GM20431 (cell line): ENCODE data around the gene SLC25A48.

Experiments used
- in situ Hi-C: fragments of 300-500 bp; cut with MseI, MboI; formaldehyde crosslinking; loops from one replicate; pipeline ENCODE4 v1.15.0; 2020; ENCODE audit warnings: low sequenced_read_pairs; ENCODE audit not compliant: unreplicated experiment

Gene SLC25A48

DNA sequence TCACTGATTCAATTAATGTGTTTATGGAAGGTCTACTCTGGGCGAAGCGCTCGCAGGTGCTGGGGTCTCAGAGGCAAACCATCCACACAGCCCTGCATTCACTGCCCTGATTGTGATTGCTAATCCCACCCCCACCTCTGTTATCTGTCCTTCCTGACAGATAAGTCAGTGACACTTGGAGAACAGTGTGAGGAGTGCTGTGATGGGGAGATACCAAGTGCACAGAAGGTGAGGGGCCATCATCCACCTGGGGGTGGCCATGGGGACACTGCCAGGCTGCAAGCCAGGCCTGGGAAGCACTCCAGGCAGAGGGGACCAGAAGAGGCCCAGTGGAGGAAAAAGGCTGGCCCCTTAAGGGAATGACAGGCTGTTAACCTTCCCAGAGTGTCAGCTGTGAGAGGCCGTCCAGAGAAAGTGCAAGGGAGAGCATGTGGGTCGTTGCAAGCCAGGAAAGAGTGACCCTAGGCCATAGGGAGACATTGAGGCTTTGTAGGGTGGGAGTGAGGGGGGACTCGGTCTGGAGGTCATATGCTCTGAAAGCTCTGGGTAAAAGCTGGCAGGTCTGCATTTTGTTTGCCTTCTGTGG, 43.2 kb downstream of the SLC25A48 start:
- in situ Hi-C loops: no loop called here

DNA sequence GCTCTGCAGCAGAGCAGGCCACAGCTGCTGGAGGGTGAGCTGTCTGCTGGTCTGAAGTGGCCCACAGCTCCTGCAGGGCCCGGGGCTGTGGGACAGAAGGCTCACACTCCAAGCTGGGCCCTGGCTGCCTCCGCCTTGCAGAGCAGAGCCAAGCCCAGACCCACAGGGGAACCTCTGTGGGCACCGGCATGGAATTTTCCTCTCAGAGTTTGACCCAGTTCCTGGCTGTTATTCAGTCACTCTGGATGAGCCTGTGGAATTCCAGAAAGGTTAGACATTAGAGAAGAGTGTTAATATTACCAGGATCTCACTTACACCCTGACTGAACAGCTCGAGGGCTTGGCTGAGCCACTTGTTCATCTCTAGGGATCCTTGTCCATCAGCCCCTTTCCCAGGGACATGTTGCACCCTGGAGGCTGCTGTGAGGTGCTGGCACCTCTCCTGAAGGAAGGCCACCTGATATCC, 43.7 kb downstream of the SLC25A48 start:
- in situ Hi-C loops: no loop called here

DNA sequence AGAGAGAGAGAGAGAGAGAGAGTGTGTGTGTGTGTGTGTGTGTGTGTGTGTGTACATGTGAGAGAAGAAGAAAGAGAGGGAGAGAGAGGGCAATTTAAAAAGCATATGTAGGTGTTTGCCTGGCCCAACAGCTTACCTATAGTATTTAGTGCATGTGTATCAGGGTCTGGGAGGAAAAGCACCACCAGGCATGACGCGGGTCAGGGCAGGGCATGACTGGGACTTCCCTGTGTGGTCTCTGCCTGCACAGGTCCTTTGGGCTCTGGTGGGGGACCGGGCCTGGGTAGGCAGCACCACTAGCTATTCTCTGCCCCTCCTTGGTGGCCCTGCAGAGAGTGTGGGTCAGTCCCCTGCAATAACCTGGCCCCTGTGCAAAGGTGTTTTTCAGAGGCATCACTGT, 45.1 kb downstream of the SLC25A48 start:
- in situ Hi-C loops: no loop called here

DNA sequence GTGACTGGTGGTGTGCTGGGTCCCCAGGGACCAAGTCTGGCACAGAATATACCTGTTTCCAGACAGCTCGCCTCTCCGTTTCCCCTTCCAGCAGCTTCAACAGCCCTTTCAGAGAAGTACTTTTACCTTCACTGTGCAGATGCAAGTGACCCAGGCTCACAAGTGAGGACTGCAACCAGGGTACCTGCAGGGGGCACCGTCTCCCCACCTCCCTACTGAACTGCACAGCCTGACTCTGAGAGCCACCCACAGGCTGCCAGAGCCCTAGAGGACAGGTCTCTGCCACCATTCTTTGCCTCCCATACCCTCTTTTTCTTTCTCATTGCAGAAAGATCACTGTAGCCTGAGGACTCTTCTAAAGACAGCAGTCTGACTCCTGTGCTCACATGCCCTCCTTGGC, 45.8 kb downstream of the SLC25A48 start:
- in situ Hi-C loops: loop anchor here (10.0 kb wide), 1 partner anchor 335 kb away; no protein-coding TSS in a partner anchor

DNA sequence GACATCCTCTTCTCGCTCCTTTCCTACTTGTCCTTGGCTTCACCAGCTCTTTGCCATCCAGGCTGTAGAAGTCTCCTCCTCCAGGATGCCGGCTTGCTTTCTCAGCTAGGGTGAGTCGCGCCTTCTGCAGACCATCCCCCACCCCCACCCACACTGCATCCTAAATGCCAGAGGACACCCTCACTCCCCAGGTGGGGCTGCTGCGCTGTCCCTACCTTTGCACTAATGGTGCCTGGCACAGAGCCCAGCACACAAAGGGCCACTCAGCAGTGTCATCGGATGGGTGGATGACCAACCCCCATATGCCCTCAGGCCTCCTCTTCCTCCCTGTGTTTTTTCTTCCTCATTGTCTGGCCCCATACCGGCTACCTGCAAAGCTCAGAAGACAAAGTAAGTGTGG, 46.3 kb downstream of the SLC25A48 start:
- in situ Hi-C loops: loop anchor here (10.0 kb wide), 1 partner anchor 334 kb away; no protein-coding TSS in a partner anchor

DNA sequence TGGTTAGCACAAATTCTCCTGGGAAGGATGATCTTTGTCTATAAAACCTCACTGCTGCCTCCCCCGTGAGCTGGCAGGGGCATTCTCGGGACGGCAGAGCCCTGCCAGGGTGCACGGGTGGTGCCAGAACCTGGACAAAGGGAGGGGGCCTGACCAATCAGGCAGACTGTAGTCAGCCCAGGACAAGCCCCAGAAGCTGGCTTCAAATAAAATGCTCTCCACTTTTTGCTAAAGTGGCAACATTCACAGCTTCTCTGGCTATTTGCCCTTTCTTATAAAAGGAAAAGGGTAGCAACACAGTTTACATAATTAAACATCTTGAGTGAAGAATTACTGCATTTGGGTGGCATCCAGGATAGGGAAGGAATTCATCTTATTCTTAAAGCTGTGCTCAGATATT, 46.8 kb downstream of the SLC25A48 start:
- in situ Hi-C loops: loop anchor here (10.0 kb wide), 1 partner anchor 334 kb away; no protein-coding TSS in a partner anchor

DNA sequence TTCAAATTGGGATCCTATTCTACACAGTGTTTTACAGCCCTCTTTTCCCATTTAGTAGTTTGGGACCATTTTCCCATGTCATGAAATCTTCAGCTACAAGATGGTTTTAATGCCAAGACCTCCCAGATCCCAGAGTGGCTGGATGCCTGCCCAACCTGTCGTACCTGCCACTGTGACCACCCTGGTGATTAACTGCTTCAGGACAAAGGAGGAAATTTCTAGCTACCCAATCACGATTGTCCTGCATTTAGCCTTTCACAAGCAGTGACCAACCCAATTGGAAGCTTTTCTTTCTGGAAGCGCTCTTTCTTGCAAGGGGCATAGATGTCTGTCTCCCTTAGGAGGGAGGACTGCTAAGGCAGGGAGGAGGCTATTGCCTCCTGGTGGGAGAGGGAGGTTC, 47.4 kb downstream of the SLC25A48 start:
- in situ Hi-C loops: loop anchor here (10.0 kb wide), 1 partner anchor 333 kb away; no protein-coding TSS in a partner anchor

DNA sequence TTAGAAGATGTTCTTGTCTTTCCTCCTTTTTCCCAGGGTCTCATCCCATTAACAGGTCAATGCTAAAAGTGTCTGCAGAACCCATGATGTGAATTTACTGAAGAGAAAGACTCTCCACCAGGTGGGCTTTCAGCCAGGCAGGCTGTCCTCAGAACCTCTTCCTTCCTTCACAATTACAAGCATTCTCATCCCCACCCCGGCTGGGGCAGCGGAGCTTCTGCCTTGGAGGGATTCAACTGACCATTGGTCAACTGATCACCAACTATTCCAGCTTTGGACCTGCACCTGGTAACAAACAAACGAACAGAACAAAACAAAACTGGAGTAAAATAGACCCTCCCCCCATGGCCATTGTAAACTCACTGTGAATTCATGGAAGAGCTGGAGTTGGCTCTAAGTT, 48.6 kb downstream of the SLC25A48 start:
- in situ Hi-C loops: loop anchor here (10.0 kb wide), 1 partner anchor 332 kb away; no protein-coding TSS in a partner anchor

DNA sequence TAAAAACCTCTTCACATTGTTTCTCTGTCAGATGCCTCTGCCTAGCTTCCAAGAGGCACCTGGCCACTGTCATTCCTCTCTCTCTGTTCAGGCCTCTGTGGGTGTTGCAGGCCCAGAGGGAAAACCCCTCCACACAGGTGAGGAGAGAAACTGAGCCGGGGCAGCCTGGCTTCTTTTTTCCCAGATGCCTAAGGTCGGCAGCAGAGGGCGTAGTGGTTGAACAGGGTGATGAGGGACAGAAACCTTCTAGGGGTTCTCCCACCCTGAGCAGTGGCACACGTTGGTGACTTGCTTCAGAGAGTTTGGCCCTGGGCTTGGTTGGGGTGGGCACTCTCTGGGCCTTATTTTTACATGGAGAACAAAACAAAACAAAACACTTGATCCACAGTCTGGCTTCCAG, 49.0 kb downstream of the SLC25A48 start:
- in situ Hi-C loops: loop anchor here (10.0 kb wide), 1 partner anchor 331 kb away; no protein-coding TSS in a partner anchor

DNA sequence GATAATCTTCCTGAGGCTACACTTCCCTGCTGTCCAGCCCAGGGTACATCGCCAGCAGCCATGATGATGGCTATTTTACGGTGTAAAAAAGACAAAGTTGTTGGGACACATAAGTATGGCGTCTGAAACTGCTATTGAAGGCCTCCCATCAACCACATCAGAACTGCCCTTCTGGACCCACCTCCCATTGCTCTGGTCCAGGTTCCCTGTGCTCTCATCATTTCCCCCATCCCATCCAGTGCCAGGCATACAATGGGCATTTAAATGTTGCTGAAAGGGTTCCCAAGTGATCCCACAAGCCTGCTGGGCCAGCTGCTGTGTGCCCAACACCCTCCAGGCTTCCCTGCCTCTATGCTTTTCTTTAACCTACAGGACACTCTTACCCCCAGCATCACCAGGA, 50.6 kb downstream of the SLC25A48 start:
- in situ Hi-C loops: loop anchor here (10.0 kb wide), 1 partner anchor 330 kb away; no protein-coding TSS in a partner anchor

DNA sequence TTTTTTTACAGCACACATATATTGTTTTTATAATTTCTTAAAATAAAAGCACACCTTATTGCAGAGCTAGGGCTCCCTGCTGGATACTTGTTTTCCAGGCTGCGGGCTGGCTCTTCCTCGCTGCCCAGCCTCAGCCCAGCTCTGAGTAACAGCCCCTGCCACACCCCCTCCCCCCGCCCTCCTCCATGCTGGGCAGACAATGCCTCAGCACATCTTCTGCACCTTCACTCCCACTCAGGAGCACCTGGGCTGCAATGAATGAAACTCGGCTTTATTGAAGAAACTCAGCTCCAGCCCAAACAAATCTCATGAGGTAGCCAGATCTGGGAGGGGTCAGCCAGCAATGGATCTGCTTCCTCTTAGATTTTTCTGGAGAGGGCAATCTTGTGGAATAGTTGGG, 51.7 kb downstream of the SLC25A48 start:
- in situ Hi-C loops: loop anchor here (10.0 kb wide), 1 partner anchor 329 kb away; no protein-coding TSS in a partner anchor

DNA sequence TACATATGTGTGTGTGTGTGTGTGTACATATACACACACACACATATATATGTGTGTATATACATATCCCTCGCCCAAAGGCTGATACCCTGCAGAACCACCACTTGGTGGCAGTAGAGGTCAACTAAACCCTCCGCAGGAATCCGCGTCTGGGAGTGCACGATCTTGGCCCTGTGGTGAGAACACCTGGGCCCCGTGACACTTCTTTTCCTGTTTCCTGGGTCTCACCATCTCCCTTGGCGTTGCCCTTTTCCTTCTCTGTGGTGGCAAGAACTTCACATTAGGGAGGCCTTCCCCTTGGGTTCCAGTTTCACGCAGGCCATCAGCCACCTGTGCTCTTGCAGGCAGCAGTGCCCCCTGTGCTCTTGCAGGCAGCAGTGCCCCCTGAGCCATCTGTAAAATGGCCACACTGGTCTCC, 53.0 kb downstream of the SLC25A48 start:
- in situ Hi-C loops: loop anchor here (10.0 kb wide), 1 partner anchor 327 kb away; no protein-coding TSS in a partner anchor

DNA sequence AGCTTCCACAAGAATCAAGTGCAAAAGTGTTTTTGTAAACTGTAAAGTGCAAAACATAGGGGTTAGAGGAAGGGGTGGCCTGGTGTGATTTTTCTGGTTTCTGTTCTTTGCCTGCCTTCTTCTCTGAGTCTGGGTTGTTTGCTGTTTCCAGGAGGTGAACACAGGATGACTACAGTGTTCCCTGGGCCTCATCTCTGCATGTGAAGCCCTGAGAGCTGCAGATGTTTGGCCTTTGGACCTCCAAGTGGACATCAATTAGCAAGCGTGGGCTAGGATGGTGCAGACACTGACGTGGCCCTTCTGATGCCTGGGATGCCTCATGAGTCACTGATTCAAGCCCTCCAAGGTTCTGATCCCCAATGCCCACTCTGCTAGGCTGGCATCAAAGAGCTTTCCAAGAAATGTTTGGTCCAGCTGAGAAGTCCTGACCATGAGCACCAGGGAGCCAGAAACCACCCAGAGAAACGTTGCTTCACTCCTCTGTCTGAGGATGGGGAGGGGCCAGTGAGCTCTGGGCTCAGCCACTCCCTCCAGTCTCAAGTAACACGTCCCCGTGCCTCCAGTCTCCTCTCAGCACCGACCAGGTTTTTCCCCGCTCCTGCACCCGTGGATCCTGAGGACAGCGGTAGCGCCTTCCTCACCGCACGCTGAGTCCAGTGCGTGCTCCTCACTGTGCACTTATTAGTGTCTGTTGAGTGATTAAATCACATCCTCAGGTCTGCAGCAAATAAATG, 53.6 kb downstream of the SLC25A48 start:
- in situ Hi-C loops: loop anchor here (10.0 kb wide), 1 partner anchor 327 kb away; no protein-coding TSS in a partner anchor

DNA sequence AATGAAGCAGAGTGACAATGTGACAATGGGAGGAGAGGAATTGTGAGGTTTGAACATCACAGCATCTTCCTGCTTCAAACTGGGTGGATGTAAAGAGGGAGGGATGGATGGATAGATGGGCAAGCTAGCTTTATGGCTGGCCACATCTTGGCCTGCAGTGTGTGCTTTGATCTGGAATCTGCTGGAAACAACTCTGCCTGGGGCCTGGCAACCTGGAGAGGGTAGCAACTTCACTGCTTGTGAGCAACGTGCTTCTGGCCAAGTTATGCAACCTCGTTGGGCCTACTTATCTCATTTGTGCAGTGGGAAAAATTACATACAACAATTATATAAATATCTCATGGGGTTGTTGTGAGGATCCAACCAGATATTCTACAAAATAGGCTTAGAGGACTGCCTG, 55.8 kb downstream of the SLC25A48 start:
- in situ Hi-C loops: no loop called here

DNA sequence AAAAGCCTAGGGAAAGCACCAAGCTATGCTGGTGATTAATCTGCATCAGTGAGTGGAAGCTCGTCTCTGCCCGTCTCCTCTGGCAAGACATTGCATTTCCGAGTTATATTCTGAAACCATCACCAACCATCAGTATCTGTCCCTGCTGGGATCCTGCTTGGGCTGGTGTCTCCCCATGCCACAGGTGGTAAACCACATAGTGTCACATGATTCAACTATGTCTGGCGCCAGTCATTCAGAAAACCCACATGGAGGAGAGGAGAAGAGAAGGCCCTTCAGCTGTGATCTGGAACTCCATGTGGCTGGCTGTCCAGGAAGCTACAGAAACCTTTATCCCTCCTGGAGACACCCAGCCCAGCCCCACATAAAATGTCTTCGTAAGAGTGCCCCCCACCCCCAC, 56.4 kb downstream of the SLC25A48 start:
- in situ Hi-C loops: no loop called here

DNA sequence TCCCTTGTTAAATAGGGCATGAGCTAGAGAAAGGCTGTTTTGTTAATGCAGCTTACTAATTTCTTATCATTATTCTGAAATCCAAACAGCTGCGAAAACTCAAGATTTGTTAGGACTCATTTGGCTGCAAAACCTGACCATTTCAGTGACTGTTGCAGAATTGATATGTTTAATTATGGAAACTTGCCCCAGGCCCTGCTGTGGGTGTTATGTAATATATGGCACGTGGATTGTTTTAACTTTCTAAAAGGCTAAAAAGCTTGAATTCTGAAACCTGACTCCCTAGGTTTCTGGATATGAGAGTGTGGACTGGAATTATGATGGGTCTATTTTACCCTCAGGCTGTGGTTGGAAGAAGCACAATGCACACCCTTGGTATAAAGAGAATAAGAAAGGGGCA, 56.8 kb downstream of the SLC25A48 start:
- in situ Hi-C loops: no loop called here

DNA sequence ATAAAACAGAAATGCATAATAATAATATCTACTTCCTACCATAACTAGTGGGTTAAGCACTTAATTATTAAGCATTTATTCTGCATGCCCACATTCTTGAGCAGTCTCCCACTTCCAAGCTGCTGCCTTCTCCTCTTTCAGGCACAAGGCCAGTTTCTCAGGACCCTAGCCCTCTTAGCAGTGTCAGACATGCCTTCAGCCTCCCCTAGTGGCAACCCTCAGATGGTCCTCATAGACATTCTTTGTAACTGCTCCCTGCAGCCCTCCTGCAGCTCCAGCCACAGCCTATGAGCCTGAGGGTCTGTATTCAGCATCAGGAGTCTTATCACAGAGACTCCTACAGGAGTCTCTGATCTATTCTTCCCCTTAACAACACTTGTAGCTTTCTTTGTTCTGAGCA, 57.3 kb downstream of the SLC25A48 start:
- in situ Hi-C loops: no loop called here

DNA sequence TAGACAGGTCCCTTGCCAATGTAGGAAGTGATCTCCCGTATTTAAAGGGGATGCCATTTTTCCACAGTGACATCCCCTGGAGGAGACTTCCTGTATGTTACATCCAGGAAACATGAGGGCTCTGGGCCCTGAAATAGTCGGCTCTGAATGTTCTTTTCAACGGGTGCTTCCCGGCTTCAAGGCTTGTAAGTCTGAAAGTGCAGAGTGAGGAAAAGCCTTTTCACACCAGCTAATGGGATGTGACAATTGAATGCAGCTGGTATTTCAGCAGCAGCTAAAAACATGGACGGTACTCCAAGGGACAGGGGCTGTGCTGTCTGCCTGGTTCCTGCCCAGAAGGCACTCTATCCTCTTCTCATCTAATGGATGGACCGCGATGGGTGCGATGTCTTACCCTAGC, 59.8 kb downstream of the SLC25A48 start:
- in situ Hi-C loops: no loop called here

DNA sequence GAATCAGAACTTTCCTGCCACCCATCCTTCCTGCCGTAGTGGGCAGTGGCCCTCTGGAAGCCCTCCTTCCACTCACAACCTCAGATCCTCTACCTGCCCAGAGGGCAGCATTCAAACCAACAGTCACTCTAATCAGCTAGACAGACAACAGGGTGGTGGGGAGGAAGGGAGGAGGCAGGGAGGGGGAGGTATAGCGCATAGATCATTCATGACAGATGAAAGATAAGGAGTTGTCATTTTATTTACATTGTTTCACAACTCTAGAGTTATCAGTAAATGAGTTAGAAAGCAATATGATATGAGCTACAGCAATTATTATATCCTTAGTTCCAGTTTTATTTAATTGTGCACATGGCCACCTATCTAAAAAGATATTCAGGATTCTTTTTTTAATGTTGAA, 60.3 kb downstream of the SLC25A48 start:
- in situ Hi-C loops: no loop called here

DNA sequence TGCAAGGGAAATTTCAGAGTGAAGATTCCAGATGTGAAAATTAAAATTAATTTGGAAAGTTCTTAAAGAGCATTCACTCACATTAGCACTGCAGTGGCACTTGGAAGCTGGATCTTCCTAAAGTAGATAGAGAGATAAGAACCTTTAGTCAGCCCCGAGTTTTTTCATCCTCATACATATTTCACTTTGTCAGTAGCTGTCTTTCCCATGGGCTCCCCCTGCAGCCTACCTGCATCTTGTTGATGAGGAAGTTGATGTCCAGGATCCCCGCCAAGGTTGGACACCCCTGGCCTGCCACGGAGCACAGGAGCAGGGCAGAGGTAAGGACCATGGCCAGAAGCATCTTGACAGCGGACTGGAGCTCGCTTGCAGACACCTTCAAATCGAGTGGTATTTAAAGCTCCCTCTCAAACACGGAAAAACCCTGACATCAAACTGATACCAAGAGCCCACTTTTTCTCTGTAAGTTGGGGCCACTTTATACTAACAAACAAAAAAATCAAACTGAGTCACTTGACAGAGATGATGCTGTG, 61.1 kb downstream of the SLC25A48 start, which contains the start of gene IL9:
Gene IL9, minus strand, starts transcription at position 368 of the 533 bp plus-strand sequence. Its CDS starts 25 bp downstream, at position 343.
- in situ Hi-C loops: no loop called here

DNA sequence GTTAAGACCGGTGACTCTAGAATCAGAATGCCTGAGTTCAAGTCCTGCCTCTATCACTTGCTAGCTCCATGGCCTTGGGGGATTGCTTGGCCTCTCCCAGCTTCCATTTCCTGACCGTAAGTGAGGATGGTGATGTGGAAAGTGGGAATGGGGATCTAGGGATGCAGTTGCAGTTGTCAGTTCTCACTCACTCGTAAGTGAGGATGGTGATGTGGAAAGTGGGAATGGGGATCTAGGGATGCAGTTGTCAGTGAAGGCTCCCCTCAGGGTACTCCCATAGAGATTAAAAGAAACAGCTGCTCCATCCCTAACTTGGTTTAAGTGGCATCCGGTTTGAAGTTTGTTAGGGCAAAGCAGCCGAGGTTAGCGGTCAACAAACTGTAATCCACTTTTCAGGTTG, 64.2 kb downstream of the SLC25A48 start:
- in situ Hi-C loops: no loop called here
